Glutamatergic neuron (in vitro differentiated cells): ENCODE measurements around the gene COPS4. TPM values are rescaled to one million over a fixed set of nuclear protein-coding genes. Genes with fewer than 3 reads are reported as not detected.
A peak's percentile ranks its signal among the peaks of the same experiment; 100 is the strongest.

Experiments used
- DNase-seq: peaks from one replicate; pipeline ENCODE4 v3.0.0; 2022
- H3K27ac Mint-ChIP-seq: one replicate; pipeline ENCODE4 v1.8.0; 2020; ENCODE audit warnings: mild to moderate bottlenecking, mixed read lengths, inconsistent platforms; ENCODE audit not compliant: unreplicated experiment
- H3K27me3 Mint-ChIP-seq: one replicate; pipeline ENCODE4 v1.8.0; 2020; ENCODE audit warnings: mild to moderate bottlenecking, moderate library complexity, mixed read lengths, inconsistent platforms; ENCODE audit not compliant: unreplicated experiment
- H3K36me3 Mint-ChIP-seq: one replicate; pipeline ENCODE4 v1.8.0; 2020; ENCODE audit warnings: mild to moderate bottlenecking, mixed read lengths, inconsistent platforms; ENCODE audit not compliant: unreplicated experiment
- H3K4me1 Mint-ChIP-seq: one replicate; pipeline ENCODE4 v1.8.0; 2020; ENCODE audit warnings: mild to moderate bottlenecking, low read depth, mixed read lengths, inconsistent platforms; ENCODE audit not compliant: unreplicated experiment
- H3K4me3 Mint-ChIP-seq: one replicate; pipeline ENCODE4 v1.8.0; 2020; ENCODE audit warnings: mild to moderate bottlenecking, mixed read lengths, inconsistent platforms; ENCODE audit not compliant: unreplicated experiment
- H3K9me3 Mint-ChIP-seq: one replicate; pipeline ENCODE4 v1.8.0; 2020; ENCODE audit warnings: mild to moderate bottlenecking, moderate library complexity, mixed read lengths, inconsistent platforms; ENCODE audit not compliant: unreplicated experiment
- CTCF ChIP-seq: fragments of 200-600 bp; sonication (generic); IDR thresholded peaks from one replicate; pipeline ENCODE4 v1.5.0; 2021; ENCODE audit not compliant: partially characterized antibody, unreplicated experiment
- total RNA-seq: library from RNA; stranded (reverse); fragmentation: NEBNext Ultra II Directional; extraction: Animal tissue kit (Norgen Biotek cat#: 25700); gene quantifications from one replicate; pipeline ENCODE4 v1.2.1, GENCODE V29; 2021; ENCODE audit not compliant: unreplicated experiment

COPS4 gene
- total RNA-seq, 1 donor from 2014 or later = 35.2 TPM

- peaks cover 7% of the 10 kb centered on the region for H3K9me3 Mint-ChIP-seq
- peak; percentile 83 for DNase-seq
- no peak for TF ChIP-seq CTCF
- peaks cover 1% of the 10 kb centered on the region for H3K27me3 Mint-ChIP-seq
- H3K4me3 Mint-ChIP-seq = peak within 1 kb of the TSS; percentile 90
- H3K36me3 Mint-ChIP-seq = no peaks in the 10 kb centered on the region
- H3K4me1 Mint-ChIP-seq = peaks cover 16% of the 10 kb centered on the region
- H3K27ac Mint-ChIP-seq = peak within 1 kb of the TSS; percentile 89
Observed at GRCh38 chr4:83010522-83011318, 24.3 kb upstream of the COPS4 start, which contains the start of gene LIN54. Gene LIN54, minus strand, starts transcription at chr4:83010823. Its CDS starts 25,979 bp downstream, at chr4:82984844.

- DNase-seq = no peak
- TF ChIP-seq CTCF = no peak
- peaks cover 1% of the 10 kb centered on the region for H3K27me3 Mint-ChIP-seq
Observed at GRCh38 chr4:83011689-83012199, 23.2 kb upstream of the COPS4 start.

GRCh38 chr4:83012200-83012686, 22.7 kb upstream of the COPS4 start:
- peak overlapping the region; percentile 4 for H3K27ac Mint-ChIP-seq
- TF ChIP-seq CTCF = no peak
- peaks cover 7% of the 10 kb centered on the region for H3K9me3 Mint-ChIP-seq
- DNase-seq = peak; percentile 49
- peaks cover 16% of the 10 kb centered on the region for H3K4me1 Mint-ChIP-seq
- peaks cover 1% of the 10 kb centered on the region for H3K27me3 Mint-ChIP-seq
- peak overlapping the region; percentile 90 for H3K4me3 Mint-ChIP-seq
- H3K36me3 Mint-ChIP-seq = no peaks in the 10 kb centered on the region

More at GRCh38 chr4:83011689-83012199, 23.2 kb upstream of the COPS4 start:
- peaks cover 16% of the 10 kb centered on the region for H3K4me1 Mint-ChIP-seq
- peak overlapping the region; percentile 90 for H3K4me3 Mint-ChIP-seq
- H3K27ac Mint-ChIP-seq = peak overlapping the region; percentile 4
- H3K9me3 Mint-ChIP-seq = peaks cover 7% of the 10 kb centered on the region
- no peaks in the 10 kb centered on the region for H3K36me3 Mint-ChIP-seq

- TF ChIP-seq CTCF = peak; percentile 78
- peak; percentile 99 for DNase-seq
Observed at GRCh38 chr4:83012687-83013419, 22.1 kb upstream of the COPS4 start.

More at GRCh38 chr4:83012687-83013419, 22.1 kb upstream of the COPS4 start:
- peaks cover 16% of the 10 kb centered on the region for H3K4me1 Mint-ChIP-seq
- H3K27ac Mint-ChIP-seq = peak overlapping the region; percentile 85
- H3K36me3 Mint-ChIP-seq = no peaks in the 10 kb centered on the region
- peak overlapping the region; percentile 93 for H3K4me3 Mint-ChIP-seq
- peaks cover 7% of the 10 kb centered on the region for H3K9me3 Mint-ChIP-seq
- peaks cover 1% of the 10 kb centered on the region for H3K27me3 Mint-ChIP-seq
